ENCODE data around the gene HPRT1. TPM values are rescaled to one million over a fixed set of nuclear protein-coding genes. Genes with fewer than 3 reads are reported as not detected.

Gene HPRT1
- total RNA-seq, 4 donors from 2014 or later, result 3.0 to 8.8 (median 6.5) TPM

DNA sequence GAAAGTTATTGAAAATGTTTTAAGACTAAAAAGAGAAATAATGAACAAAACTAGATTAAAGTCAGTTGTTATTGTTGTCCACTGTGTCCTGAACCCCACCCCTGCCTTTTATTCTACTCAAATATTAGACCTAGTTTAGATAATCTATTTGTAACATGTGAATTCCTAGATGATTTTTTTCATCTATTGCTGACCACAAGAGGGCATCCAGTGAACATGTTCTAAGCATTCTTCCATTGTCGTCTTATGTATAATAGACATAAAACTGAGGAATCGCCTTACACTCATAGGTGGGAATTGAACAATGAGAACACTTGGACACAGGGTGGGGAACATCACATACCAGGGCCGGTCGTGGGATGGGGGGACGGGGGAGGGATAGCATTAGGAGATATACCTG, 36.4 kb upstream of the HPRT1 start:
- no peaks in the 10 kb centered on the region for H3K9me3 ChIP-seq
- intact Hi-C loops (cut with DNase I; ENCODE audit: low total_unique reads) (no loop called here), in situ Hi-C loops (cut with MboI; ENCODE audit: low sequenced_read_pairs in 4 of 4) (no loop called here)
- no peak overlapping the region for H3K4me3 ChIP-seq
- no peaks in the 10 kb centered on the region for H3K4me1 ChIP-seq
- TF ChIP-seq CTCF (IDR thresholded peaks at IDR 0.05 in 4 of 5, conservative IDR thresholded peaks at IDR 0.05 in 1 of 5) (no peak), POLR2A (IDR thresholded peaks at IDR 0.05) (no peak)
- no peak overlapping the region for H3K27ac ChIP-seq
- no peaks in the 10 kb centered on the region for H3K27me3 ChIP-seq
- DNase-seq (no peak), ATAC-seq (no peak)
- no peaks in the 10 kb centered on the region for H3K36me3 ChIP-seq

- Histone ChIP-seq H3K4me3 (no peak overlapping the region), H3K27ac (no peak overlapping the region), H3K36me3 (no peaks in the 10 kb centered on the region), H3K4me1 (no peaks in the 10 kb centered on the region), H3K9me3 (no peaks in the 10 kb centered on the region), H3K27me3 (no peaks in the 10 kb centered on the region)
- in situ Hi-C loops (cut with MboI; ENCODE audit: low sequenced_read_pairs in 4 of 4), result no loop called here
- no peak for TF ChIP-seq POLR2A (IDR thresholded peaks at IDR 0.05)
- TF ChIP-seq CTCF (IDR thresholded peaks at IDR 0.05 in 4 of 5, conservative IDR thresholded peaks at IDR 0.05 in 1 of 5), result no peak
- ATAC-seq, result no peak
- no peak for DNase-seq
- intact Hi-C loops (cut with DNase I; ENCODE audit: low total_unique reads), result no loop called here
Observed at GRCh38 chrX:134426281-134426680, 33.7 kb upstream of the HPRT1 start.

DNA sequence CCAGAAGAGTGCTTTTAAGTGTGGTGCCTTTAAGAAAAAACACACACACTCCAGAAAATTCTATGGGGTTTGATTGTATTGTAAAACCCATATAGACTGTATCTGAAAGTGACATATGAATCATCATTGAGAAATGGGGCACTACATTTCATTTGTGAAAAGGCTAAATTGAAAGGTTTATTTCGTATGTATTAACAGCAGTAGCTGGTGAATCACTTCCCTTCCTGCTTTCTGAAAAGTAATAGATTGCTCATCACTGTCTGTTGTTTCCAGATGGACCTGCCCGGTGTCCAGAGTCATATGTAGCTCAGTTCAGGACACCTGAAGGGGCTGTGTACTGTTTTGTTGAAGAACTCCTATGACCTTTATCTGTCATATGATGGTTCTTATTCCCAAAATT, 28.1 kb upstream of the HPRT1 start:
- intact Hi-C loops (cut with DNase I; ENCODE audit: low total_unique reads), result no loop called here
- Histone ChIP-seq H3K36me3 (no peaks in the 10 kb centered on the region), H3K4me3 (no peak overlapping the region), H3K4me1 (no peaks in the 10 kb centered on the region), H3K27ac (no peak overlapping the region), H3K27me3 (no peaks in the 10 kb centered on the region), H3K9me3 (no peaks in the 10 kb centered on the region)
- TF ChIP-seq POLR2A (IDR thresholded peaks at IDR 0.05), result no peak
- ATAC-seq (no peak), DNase-seq (no peak)
- in situ Hi-C loops (cut with MboI; ENCODE audit: low sequenced_read_pairs in 4 of 4), result no loop called here

GRCh38 chrX:134435894-134436293, 24.1 kb upstream of the HPRT1 start:
- Histone ChIP-seq H3K27me3 (no peaks in the 10 kb centered on the region), H3K27ac (no peak overlapping the region), H3K4me3 (no peak overlapping the region), H3K36me3 (no peaks in the 10 kb centered on the region), H3K9me3 (no peaks in the 10 kb centered on the region), H3K4me1 (no peaks in the 10 kb centered on the region)
- intact Hi-C loops (cut with DNase I; ENCODE audit: low total_unique reads) (no loop called here), in situ Hi-C loops (cut with MboI; ENCODE audit: low sequenced_read_pairs in 4 of 4) (no loop called here)
- no peak for DNase-seq
- no peak for ATAC-seq
- no peak for TF ChIP-seq POLR2A (IDR thresholded peaks at IDR 0.05)
- no peak for TF ChIP-seq CTCF (IDR thresholded peaks at IDR 0.05 in 4 of 5, conservative IDR thresholded peaks at IDR 0.05 in 1 of 5)

DNA sequence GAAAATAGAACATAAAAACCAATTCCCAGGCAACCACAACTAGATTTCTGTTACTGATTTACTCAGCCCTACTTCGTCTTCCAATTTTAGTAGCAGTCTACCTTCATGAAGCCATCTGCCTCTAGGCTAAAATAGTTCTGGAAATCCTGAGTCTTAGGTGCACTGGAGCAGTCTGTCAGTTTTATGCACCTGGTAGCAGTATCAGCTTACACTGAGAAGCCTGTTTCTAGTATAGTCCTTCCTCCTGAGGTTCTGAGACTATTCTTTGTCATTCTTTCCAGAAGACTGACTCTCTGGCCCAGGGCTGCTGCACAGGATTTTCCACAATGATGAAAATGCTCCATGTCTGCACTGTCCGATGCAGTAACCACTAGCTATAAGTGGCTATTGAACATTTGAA, 16.9 kb upstream of the HPRT1 start:
- in situ Hi-C loops (cut with MboI; ENCODE audit: low sequenced_read_pairs in 4 of 4) (no loop called here), intact Hi-C loops (cut with DNase I; ENCODE audit: low total_unique reads) (no loop called here)
- DNase-seq (no peak), ATAC-seq (no peak)
- Histone ChIP-seq H3K4me3 (no peak overlapping the region), H3K27me3 (no peaks in the 10 kb centered on the region), H3K27ac (no peak overlapping the region), H3K4me1 (no peaks in the 10 kb centered on the region), H3K9me3 (no peaks in the 10 kb centered on the region), H3K36me3 (no peaks in the 10 kb centered on the region)
- TF ChIP-seq CTCF (IDR thresholded peaks at IDR 0.05 in 4 of 5, conservative IDR thresholded peaks at IDR 0.05 in 1 of 5) (no peak), POLR2A (IDR thresholded peaks at IDR 0.05) (no peak)
